Skin epidermis (tissue), 12 donors: ENCODE data around the gene SYTL1.
A peak's percentile ranks its signal among the peaks of the same experiment; 100 is the strongest.

ENCODE experiments used
- H3K27ac ChIP-seq, 21 experiments: fragments of 200-600 bp; sonication (generic) in 11 of 21; one replicate each; pipeline ENCODE4 v1.5.0; 2020; ENCODE audit warnings: mild to moderate bottlenecking in 3 of 21, inconsistent platforms in 2 of 21, moderate library complexity in 2 of 21
- H3K4me3 ChIP-seq, 7 experiments: fragments of 200-600 bp; sonication (generic) in 2 of 7; one replicate each; pipeline ENCODE4 v1.5.0; 2020; ENCODE audit warnings: inconsistent platforms in 2 of 7, mild to moderate bottlenecking in 2 of 7, moderate library complexity in 1 of 7

Gene SYTL1

DNA sequence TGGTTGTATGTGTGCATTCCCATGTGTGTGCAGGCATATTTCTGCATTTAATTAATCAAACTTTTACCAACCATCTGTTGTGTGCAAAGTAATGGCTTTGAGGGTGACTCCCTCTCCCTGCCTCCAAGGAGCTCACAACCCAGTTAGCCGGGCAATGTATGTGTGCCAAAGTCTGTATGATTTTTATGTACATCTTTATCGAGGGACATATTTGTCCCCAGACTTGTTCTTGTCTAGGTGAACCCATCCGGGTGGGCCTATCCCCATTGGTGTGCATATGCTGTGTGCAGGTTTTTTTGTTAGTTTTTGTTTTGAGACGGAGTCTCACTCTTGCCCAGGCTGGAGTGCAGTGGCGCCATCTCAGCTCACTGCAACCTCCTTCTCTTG, 1.8 kb downstream of the SYTL1 start:
- H3K27ac ChIP-seq: peak overlapping the region in 19 of 21 experiments; percentile 77 to 99 (median 91)

DNA sequence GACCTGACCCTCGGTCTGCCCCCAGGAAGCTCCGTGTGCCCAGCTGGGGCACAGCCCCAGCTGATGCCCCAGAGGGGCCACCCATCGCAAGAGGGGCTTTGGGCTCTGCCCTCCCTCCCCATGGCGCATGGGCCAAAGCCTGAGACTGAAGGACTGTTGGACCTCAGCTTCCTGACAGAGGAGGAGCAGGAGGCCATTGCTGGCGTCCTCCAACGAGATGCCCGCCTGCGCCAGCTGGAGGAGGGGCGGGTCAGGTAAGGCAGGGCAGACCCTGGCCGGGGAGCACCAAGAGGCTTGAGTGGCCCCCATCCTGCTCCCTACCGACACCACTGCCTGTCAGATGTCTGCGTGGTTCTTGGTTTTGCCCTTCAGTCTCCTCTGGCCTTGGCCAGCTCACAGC, 3.5 kb downstream of the SYTL1 start:
- H3K4me3 ChIP-seq: no peak overlapping the region
- H3K27ac ChIP-seq: peak overlapping the region in 3 of 21 experiments; percentile 24 to 45 (median 30)

More for the DNA sequence above, 1.8 kb downstream of the SYTL1 start:
- peak overlapping the region in 6 of 7 experiments; percentile 31 to 60 (median 43) for H3K4me3 ChIP-seq

GRCh38 chr1:27346357-27346756, 4.5 kb downstream of the SYTL1 start:
- no peak overlapping the region for H3K4me3 ChIP-seq
- H3K27ac ChIP-seq: no peak overlapping the region

DNA sequence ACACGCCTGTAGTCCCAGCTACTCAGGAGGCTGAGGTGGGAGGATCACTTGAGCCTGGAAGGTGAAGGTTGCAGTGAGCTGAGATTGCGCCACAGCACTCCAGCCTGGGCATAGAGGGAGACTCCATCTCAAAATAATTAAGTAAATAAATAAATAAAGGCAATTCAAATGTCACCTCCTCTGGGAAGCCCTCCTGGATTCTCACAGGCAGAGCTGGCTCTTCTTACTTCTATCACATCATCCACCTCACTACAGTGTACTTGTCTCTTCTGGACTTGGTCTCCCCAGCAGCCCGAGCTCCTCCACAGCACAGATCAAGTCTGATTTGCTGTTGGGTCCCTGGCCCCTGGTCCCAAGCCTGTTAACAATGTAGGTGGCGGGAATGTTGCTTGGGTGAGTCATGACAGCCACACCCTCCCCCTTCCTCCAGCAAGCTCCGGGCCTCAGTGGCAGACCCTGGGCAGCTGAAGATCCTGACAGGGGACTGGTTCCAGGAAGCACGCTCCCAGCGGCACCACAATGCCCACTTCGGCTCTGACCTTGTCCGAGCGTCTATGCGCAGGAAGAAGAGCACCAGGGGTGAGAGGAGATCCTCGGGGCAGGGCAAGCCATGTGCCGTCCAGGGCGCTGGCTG, 5.3 kb downstream of the SYTL1 start:
- H3K27ac ChIP-seq: peak overlapping the region in 7 of 21 experiments; percentile 11 to 26 (median 16)
- H3K4me3 ChIP-seq: no peak overlapping the region

DNA sequence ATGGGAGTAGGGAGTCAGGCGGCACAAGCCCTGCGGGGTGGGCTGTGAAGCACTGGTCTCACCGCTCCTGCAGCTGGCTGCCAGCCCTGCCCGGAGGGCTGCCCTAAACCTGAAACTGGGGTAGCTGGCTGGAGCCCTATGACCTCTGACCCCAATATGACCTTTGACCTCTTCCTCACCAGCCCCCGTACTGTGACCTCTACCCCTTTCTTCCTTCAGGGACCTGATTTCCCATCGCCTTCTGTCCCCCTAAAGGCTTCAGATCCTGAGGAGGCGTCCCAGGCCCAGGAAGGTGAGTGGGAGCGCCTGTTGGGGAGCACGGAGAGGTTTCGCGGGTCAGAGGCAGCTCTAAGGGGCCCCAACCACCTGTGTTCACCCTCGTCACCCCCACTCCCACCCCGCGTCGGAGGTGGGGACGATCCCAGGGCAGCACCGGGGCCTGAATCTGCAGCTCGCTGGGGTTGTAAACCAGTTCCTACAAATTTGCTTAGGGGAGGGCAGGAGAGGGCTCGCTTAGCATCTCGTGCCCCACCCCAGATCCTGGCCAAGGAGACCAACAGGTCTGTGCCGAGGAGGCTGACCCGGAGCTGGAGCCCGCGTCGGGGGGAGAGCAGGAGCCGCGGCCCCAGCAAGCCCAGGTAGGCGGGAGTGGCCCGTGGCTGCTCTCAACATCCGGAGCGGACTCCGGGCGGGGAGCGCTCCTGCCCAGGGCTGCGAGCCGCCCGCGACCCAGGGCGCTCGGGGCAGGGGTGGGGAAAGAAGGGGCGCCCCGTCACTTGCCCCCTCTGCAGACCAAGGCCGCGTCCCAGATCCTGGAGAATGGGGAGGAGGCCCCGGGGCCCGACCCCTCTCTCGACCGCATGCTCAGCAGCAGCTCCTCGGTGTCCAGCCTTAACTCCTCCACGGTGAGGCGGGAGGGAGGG, 7.3 kb downstream of the SYTL1 start:
- Histone ChIP-seq H3K27ac (peak overlapping the region in 20 of 21 experiments; percentile 28 to 78 (median 64)), H3K4me3 (peak overlapping the region; percentile 13 to 35 (median 21))

GRCh38 chr1:27349784-27350662, 8.2 kb downstream of the SYTL1 start:
- Histone ChIP-seq H3K27ac (peak overlapping the region in 18 of 21 experiments; percentile 10 to 78 (median 64)), H3K4me3 (peak overlapping the region; percentile 13 to 35 (median 21))

DNA sequence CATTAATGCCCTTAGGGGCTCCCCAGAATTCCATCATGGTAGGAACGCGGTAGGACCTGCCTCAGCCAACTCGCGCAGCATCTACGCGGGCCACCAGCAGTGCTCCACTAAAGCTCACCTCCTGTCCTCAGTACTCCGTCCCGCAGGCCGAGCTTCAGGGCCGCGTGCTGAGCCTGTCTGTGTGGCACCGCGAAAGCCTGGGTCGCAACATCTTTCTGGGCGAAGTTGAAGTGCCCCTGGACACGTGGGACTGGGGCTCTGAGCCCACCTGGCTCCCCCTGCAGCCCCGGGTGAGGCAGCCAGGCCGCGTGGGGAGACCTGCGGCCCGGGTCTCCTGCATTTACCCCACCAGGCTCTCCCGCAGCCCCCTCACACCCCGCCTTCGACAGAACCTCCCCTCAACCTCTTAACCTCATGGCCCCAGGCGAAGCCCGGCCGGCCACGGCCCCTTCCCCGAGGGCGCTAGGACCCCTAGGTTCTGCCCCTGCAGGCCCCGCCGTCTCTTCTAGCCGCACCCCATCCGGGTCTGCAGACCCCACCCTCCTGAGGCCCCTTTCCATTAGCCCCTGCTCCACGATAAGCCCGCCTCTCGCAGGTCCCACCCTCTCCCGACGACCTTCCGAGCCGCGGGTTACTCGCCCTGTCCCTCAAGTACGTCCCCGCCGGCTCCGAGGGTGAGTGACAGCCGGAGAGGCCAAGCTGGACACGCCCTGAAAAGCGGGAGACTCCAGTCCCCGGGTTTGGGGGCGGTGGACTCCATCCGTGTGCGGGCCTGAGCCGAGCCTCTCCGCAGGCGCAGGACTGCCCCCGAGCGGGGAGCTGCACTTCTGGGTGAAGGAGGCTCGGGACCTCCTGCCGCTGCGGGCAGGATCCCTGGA, 9.1 kb downstream of the SYTL1 start:
- Histone ChIP-seq H3K4me3 (no peak overlapping the region), H3K27ac (peak overlapping the region in 3 of 21 experiments; percentile 7 to 22 (median 19))

- Histone ChIP-seq H3K4me3 (no peak overlapping the region), H3K27ac (peak overlapping the region in 3 of 21 experiments; percentile 7 to 22 (median 19))
These were observed 9.8 kb downstream of the SYTL1 start for GRCh38 chr1:27351541-27352107.

DNA sequence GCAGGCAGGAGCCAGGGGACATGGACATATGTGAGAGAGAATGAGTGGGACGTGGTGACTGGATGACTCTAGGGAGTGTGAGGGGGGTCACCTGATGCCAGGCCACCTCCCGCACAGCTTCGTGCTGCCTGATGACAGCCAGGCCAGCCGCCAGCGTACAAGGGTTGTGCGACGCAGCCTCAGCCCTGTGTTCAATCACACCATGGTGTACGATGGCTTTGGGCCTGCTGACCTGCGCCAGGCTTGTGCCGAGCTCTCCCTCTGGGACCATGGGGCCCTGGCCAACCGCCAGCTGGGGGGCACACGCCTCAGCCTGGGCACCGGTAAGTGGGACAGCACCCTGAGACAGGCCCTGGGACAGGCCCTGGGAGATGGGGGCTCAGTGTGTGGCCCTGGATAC, 11.3 kb downstream of the SYTL1 start:
- Histone ChIP-seq H3K27ac (no peak overlapping the region), H3K4me3 (no peak overlapping the region)

- Histone ChIP-seq H3K27ac (no peak overlapping the region), H3K4me3 (no peak overlapping the region)
These were observed 11.8 kb downstream of the SYTL1 start for GRCh38 chr1:27353629-27354028.

GRCh38 chr1:27355683-27356082, 13.9 kb downstream of the SYTL1 start:
- H3K27ac ChIP-seq: peak overlapping the region in 2 of 21 experiments; percentile 7 to 71
- no peak overlapping the region for H3K4me3 ChIP-seq

DNA sequence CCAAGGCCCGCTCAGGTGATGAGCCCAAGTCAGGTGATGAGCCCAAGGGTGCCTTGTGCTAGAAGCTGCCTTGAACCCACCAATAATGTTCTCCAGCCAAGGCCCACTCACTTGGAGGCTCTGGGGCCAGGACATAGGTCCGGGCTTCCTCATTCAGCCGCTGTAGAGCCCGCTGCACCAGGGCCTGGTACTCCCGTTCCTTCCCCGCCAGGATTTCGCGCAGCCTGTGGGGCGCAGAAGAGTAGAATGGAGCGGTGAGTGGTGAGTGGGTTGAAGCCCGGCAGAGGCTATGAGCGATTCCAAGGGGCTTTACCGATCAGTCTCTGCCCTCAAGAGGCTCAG, 14.4 kb downstream of the SYTL1 start:
- Histone ChIP-seq H3K4me3 (peak overlapping the region in 1 of 7 experiments; percentile 30), H3K27ac (peak overlapping the region in 6 of 21 experiments; percentile 52 to 78 (median 70))

- Histone ChIP-seq H3K27ac (peak overlapping the region in 12 of 21 experiments; percentile 4 to 78 (median 58)), H3K4me3 (peak overlapping the region in 4 of 7 experiments; percentile 14 to 30 (median 22))
These were observed 14.9 kb downstream of the SYTL1 start for GRCh38 chr1:27356619-27357280.

GRCh38 chr1:27357281-27358037, 15.6 kb downstream of the SYTL1 start:
- Histone ChIP-seq H3K4me3 (peak overlapping the region in 5 of 7 experiments; percentile 5 to 30 (median 15)), H3K27ac (peak overlapping the region in 14 of 21 experiments; percentile 1 to 78 (median 54))

DNA sequence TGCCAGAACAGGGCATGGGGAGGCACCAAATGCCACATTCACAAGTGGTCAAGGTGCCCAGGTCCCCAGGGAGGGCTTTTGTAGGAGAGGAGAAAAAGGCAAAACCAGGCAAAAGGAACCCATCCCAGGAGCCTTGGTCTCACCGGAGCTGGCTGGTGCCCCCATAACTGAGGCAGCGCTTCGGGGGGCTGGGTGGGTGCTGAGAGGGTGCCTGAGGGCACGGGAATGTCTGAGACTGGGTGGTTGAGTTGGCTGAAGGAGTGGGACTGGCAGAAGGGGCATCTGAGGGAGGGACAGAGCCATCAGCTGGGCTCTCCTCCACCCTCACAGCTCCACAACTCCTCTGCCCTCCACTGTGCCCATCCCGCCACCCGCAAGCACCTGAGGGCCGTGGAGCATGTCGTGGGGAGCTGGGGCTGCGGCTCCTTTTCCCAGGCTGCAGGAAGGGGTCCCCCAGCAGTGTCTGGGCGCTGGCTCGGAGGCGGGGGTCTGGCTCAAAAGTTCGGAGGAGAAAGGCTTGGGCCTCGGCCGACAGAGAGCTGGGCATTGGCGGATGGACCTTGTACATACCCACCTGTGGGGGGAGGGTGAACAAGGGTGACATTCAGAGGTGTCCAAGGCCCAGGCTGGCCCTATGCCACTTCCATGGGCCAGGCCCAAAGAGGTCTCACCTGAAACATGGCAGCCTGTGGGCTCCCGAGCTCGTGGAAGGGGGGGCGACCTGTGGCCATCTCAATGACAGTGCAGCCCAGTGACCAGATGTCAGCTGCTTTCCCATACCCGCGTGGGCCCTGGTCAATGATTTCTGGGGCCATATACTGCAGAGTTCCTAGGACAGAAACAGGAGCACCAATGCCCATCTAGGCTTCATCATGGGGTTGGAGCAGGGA, 16.5 kb downstream of the SYTL1 start:
- no peak overlapping the region for H3K27ac ChIP-seq
- H3K4me3 ChIP-seq: no peak overlapping the region

DNA sequence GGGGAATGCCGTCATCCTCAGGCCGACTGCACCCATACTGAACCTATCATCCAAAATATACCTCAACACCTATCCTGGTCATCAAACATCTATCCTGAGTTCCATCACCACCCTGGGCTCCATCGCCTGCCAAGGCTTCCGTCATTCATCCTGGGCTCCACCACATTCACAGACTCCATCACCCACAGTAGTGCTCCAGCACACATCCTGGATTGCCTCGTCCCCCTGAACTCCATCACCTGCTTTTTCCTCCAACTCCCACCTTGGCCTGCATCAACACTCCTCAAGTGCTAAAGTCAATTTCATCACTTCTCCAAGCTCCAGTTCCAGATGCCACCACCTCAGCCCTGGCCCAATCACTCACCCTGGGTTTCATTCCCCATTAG, 17.1 kb downstream of the SYTL1 start:
- no peak overlapping the region for H3K27ac ChIP-seq
- no peak overlapping the region for H3K4me3 ChIP-seq
